Subcutaneous adipose tissue (tissue), 4 donors: Measurements from ENCODE around the gene TSC2. TPM values are rescaled to one million over a fixed set of nuclear protein-coding genes. Genes with fewer than 3 reads are reported as not detected.

ENCODE experiments used
- CTCF ChIP-seq: fragments of 450-650 bp; IDR thresholded peaks from one replicate; pipeline ENCODE4 v1.5.1; 2016; ENCODE audit warnings: low read depth, mild to moderate bottlenecking, control low read depth, antibody characterized with exemption, moderate library complexity
- total RNA-seq, 4 donors: library from RNA; depleted of rRNA; stranded (reverse); fragments of >200 nt; gene quantifications; one replicate each; pipeline ENCODE4 v1.1.0, GENCODE V29; 2016

Gene TSC2
- total RNA-seq, 4 donors from 2014 or later: 31.1 to 110 (median 50.2) TPM

GRCh38 chr16:2028146-2028545 lies 19.6 kb upstream of the TSC2 start:
- TF ChIP-seq CTCF: no peak

GRCh38 chr16:2028620-2029220 lies 19.1 kb upstream of the TSC2 start:
- no peak for TF ChIP-seq CTCF

GRCh38 chr16:2029350-2029749 lies 18.4 kb upstream of the TSC2 start:
- TF ChIP-seq CTCF: no peak

GRCh38 chr16:2030036-2030435 lies 17.7 kb upstream of the TSC2 start:
- TF ChIP-seq CTCF: no peak

GRCh38 chr16:2031081-2031577 lies 16.7 kb upstream of the TSC2 start:
- no peak for TF ChIP-seq CTCF

- TF ChIP-seq CTCF: no peak
These were observed 15.3 kb upstream of the TSC2 start for GRCh38 chr16:2032285-2033056.

- no peak for TF ChIP-seq CTCF
These were observed 14.5 kb upstream of the TSC2 start for GRCh38 chr16:2033057-2033908.
